HepG2 (cell line): ENCODE measurements around the gene HHATL. TPM values are rescaled to one million over a fixed set of nuclear protein-coding genes. Genes with fewer than 3 reads are reported as not detected.

Experiments
- KLF15 ChIP-seq: sonication (generic); formaldehyde crosslinking; IDR thresholded peaks from 2 replicates; pipeline ENCODE4 v1.8.1; 2023; ENCODE audit warnings: borderline replicate concordance, mild to moderate bottlenecking, inconsistent platforms, missing genetic modification reagents, mixed read lengths
- NR1H2 ChIP-seq: sonication (generic); formaldehyde crosslinking; IDR thresholded peaks from 2 replicates; pipeline ENCODE4 v1.8.1; 2022; ENCODE audit warnings: low read depth, missing genetic modification reagents, borderline replicate concordance
- RBM22 ChIP-seq: fragments of 200-400 bp; formaldehyde crosslinking; optimal IDR thresholded peaks from 2 replicates; pipeline ENCODE3; 2017; ENCODE audit warnings: mild to moderate bottlenecking, low read length, moderate library complexity
- RFX5 ChIP-seq: IDR thresholded peaks from 2 replicates; pipeline ENCODE4 v1.6.1; 2011; ENCODE audit warnings: low read depth, low read length, improper control_type of control experiment
- RNF2 ChIP-seq: fragments of 450-650 bp; conservative IDR thresholded peaks from 2 replicates; pipeline ENCODE4 v1.6.1; 2016; ENCODE audit warnings: low read depth
- SIN3B ChIP-seq: fragments of 150-350 bp; IDR thresholded peaks from 2 replicates; pipeline ENCODE4 v1.6.1; 2014; ENCODE audit warnings: low read length
- SMAD1 ChIP-seq: sonication (generic); formaldehyde crosslinking; IDR thresholded peaks from 2 replicates; pipeline ENCODE4 v1.4.0; 2020; ENCODE audit warnings: missing genetic modification reagents, low read depth, mild to moderate bottlenecking, borderline replicate concordance
- SOX13 ChIP-seq, 3 experiments: fragments of 450-650 bp in 1 of 3; sonication (generic) in 1 of 3; formaldehyde crosslinking in 1 of 3; IDR thresholded peaks in 2 of 3; conservative IDR thresholded peaks in 1 of 3; 2 replicates each; pipeline versions ENCODE4 v1.5.0 to v1.6.1; 2016 to 2020; ENCODE audit warnings: antibody characterized with exemption in 1 of 3, mild to moderate bottlenecking in 1 of 3, missing compliant biosample characterization in 1 of 3, missing genetic modification reagents in 1 of 3, moderate library complexity in 1 of 3
- SP140L ChIP-seq: sonication (generic); formaldehyde crosslinking; IDR thresholded peaks from 2 replicates; pipeline ENCODE4 v1.4.0; 2020; ENCODE audit warnings: missing genetic modification reagents, borderline replicate concordance
- STAT5B ChIP-seq: sonication (generic); formaldehyde crosslinking; IDR thresholded peaks from 2 replicates; pipeline ENCODE4 v1.4.0; 2020; ENCODE audit warnings: missing genetic modification reagents
- SUZ12 ChIP-seq: fragments of 150-350 bp; IDR thresholded peaks from 2 replicates; pipeline ENCODE4 v1.6.1; 2014; ENCODE audit warnings: low read depth, low read length
- TAF1 ChIP-seq: sonication (generic); formaldehyde crosslinking; IDR thresholded peaks from 2 replicates; pipeline ENCODE4 v1.4.0; 2020; ENCODE audit warnings: missing genetic modification reagents
- ZFP36L2 ChIP-seq: sonication (generic); formaldehyde crosslinking; IDR thresholded peaks from 2 replicates; pipeline ENCODE4 v1.4.0; 2020; ENCODE audit warnings: missing genetic modification reagents
- ZNF232 ChIP-seq: sonication (generic); formaldehyde crosslinking; IDR thresholded peaks from 2 replicates; pipeline ENCODE4 v1.4.0; 2020; ENCODE audit warnings: missing genetic modification reagents, borderline replicate concordance
- ZNF260 ChIP-seq: sonication (generic); formaldehyde crosslinking; IDR thresholded peaks from 2 replicates; pipeline ENCODE4 v1.4.0; 2020; ENCODE audit warnings: missing genetic modification reagents, low read depth, mild to moderate bottlenecking, borderline replicate concordance
- ZNF44 ChIP-seq: sonication (generic); formaldehyde crosslinking; IDR thresholded peaks from 2 replicates; pipeline ENCODE4 v1.5.1; 2020; ENCODE audit warnings: mild to moderate bottlenecking, missing genetic modification reagents
- ZNF550 ChIP-seq: sonication (generic); formaldehyde crosslinking; IDR thresholded peaks from 2 replicates; pipeline ENCODE4 v1.4.0; 2020; ENCODE audit warnings: mild to moderate bottlenecking, missing genetic modification reagents, borderline replicate concordance
- ZNF577 ChIP-seq: sonication (generic); formaldehyde crosslinking; IDR thresholded peaks from 2 replicates; pipeline ENCODE4 v1.4.0; 2020; ENCODE audit warnings: mild to moderate bottlenecking, low read depth, missing genetic modification reagents, borderline replicate concordance
- ZNF629 ChIP-seq: sonication (generic); formaldehyde crosslinking; conservative IDR thresholded peaks from 2 replicates; pipeline ENCODE4 v1.5.0; 2020; ENCODE audit warnings: missing genetic modification reagents
- ZNF768 ChIP-seq: sonication (generic); formaldehyde crosslinking; IDR thresholded peaks from 2 replicates; pipeline ENCODE4 v1.4.0; 2020; ENCODE audit warnings: missing genetic modification reagents
- polyA plus RNA-seq, 8 experiments: library from polyadenylated mRNA; depleted of rRNA in 3 of 8; stranded (reverse) in 7 of 8; unstranded in 1 of 8; fragments of >200 nt; fragmentation: Illumina TruSeq in 4 of 8; extraction: Trizol in 4 of 8; gene quantifications; 2 replicates each; pipeline versions ENCODE4 v1.2.1 to v1.2.3, GENCODE V29; 2011 to 2016; ENCODE audit warnings: low read depth in 4 of 8, missing spikeins in 1 of 8, mixed read lengths in 1 of 8; ENCODE audit not compliant: insufficient read depth in 1 of 8
- total RNA-seq, 5 experiments: library from RNA; depleted of rRNA; stranded (reverse); fragments of >200 nt; fragmentation: Illumina TruSeq; extraction: Trizol; gene quantifications; 2 replicates each; pipeline ENCODE4 v1.2.3, GENCODE V29; 2016; ENCODE audit warnings: low read depth in 1 of 5
- TF ChIP-seq, protein P1 (sequence below): sonication (generic); formaldehyde crosslinking; conservative IDR thresholded peaks from 2 replicates; pipeline ENCODE4 v1.8.0; 2022; ENCODE audit warnings: low read depth, missing genetic modification reagents
- TF ChIP-seq, protein P2 (sequence below): sonication (generic); formaldehyde crosslinking; IDR thresholded peaks from 2 replicates; pipeline ENCODE4 v1.9.0; 2021; ENCODE audit warnings: missing genetic modification reagents, mild to moderate bottlenecking, borderline replicate concordance
- TF ChIP-seq, protein P3 (sequence below): sonication (generic); formaldehyde crosslinking; IDR thresholded peaks from 2 replicates; pipeline ENCODE4 v1.8.0; 2022; ENCODE audit warnings: missing genetic modification reagents, low read depth, mild to moderate bottlenecking, borderline replicate concordance
- TF ChIP-seq, protein P4 (sequence below): IDR thresholded peaks from 2 replicates; pipeline ENCODE4 v1.6.1; 2016; ENCODE audit warnings: low read depth
- TF ChIP-seq, protein P5 (sequence below): sonication (generic); formaldehyde crosslinking; IDR thresholded peaks from 2 replicates; pipeline ENCODE4 v1.4.0; 2020; ENCODE audit warnings: mild to moderate bottlenecking, missing genetic modification reagents

HHATL gene
- total and polyA plus RNA-seq, 2 of the 13 experiments (the other 11 are each of a cell fraction or from before 2014, with no cell fraction given) = 0.26 TPM; not detected in 1

DNA sequence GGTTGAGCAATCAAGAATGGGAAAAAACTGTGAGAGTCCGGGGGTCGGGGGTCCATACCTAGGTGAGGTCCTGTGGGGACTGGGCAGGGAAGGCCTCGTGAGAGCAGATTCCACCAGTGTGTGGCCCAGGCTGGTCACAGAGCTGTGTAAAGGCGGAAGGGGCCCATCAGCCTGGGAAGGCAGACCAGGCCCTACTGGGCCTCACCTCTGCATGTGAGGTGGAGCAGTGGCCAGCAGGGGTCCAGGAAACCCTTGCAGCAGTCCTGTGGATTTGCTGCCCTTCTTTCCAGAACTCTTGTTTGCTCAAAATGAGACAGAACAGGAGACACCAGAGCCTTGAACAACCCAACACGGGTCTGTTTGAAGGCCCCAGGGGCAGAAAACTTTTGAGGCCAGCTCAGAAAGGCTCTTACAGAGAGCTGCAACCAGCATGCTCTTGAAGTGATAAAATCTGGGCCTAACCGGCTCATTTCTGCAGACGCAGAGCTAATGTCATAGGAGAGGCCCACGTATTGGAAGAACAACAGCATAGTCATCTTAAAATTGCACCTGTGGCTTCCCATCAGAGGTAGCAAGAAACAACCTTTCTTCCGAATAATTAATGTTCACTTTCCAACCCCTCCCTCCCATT, 30.3 kb upstream of the HHATL start (continued):
- TF ChIP-seq, protein P1, sequence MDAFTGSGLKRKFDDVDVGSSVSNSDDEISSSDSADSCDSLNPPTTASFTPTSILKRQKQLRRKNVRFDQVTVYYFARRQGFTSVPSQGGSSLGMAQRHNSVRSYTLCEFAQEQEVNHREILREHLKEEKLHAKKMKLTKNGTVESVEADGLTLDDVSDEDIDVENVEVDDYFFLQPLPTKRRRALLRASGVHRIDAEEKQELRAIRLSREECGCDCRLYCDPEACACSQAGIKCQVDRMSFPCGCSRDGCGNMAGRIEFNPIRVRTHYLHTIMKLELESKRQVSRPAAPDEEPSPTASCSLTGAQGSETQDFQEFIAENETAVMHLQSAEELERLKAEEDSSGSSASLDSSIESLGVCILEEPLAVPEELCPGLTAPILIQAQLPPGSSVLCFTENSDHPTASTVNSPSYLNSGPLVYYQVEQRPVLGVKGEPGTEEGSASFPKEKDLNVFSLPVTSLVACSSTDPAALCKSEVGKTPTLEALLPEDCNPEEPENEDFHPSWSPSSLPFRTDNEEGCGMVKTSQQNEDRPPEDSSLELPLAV = no peak
- TF ChIP-seq NR1H2 (CRISPR knock-in tag) (no peak), RNF2 (no peak), SOX13 (IDR thresholded peaks at IDR 0.05) (no peak), SOX13 (CRISPR knock-in tag; conservative IDR thresholded peaks at IDR 0.05 in 1 of 2, IDR thresholded peaks at IDR 0.05 in 1 of 2) (peak in 1 of 2 experiments; percentile 37; a peak in 2 of 4 replicates), RBM22 (no peak), ZNF550 (CRISPR knock-in tag) (no peak), TAF1 (CRISPR knock-in tag) (no peak), SUZ12 (no peak), ZFP36L2 (CRISPR knock-in tag) (no peak), ZNF44 (CRISPR knock-in tag) (no peak), STAT5B (CRISPR knock-in tag) (no peak), ZNF577 (no peak), KLF15 (CRISPR knock-in tag) (no peak), SMAD1 (CRISPR knock-in tag) (no peak), SP140L (CRISPR knock-in tag) (no peak), ZNF629 (CRISPR knock-in tag) (no peak), ZNF260 (CRISPR knock-in tag) (no peak), RFX5 (no peak), SIN3B (no peak), ZNF232 (CRISPR knock-in tag) (no peak), ZNF768 (peak; percentile 55; the same call in 1 of the 2 replicates)
- TF ChIP-seq, protein P2, sequence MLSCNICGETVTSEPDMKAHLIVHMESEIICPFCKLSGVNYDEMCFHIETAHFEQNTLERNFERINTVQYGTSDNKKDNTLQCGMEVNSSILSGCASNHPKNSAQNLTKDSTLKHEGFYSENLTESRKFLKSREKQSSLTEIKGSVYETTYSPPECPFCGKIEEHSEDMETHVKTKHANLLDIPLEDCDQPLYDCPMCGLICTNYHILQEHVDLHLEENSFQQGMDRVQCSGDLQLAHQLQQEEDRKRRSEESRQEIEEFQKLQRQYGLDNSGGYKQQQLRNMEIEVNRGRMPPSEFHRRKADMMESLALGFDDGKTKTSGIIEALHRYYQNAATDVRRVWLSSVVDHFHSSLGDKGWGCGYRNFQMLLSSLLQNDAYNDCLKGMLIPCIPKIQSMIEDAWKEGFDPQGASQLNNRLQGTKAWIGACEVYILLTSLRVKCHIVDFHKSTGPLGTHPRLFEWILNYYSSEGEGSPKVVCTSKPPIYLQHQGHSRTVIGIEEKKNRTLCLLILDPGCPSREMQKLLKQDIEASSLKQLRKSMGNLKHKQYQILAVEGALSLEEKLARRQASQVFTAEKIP = no peak
- TF ChIP-seq, protein P3, sequence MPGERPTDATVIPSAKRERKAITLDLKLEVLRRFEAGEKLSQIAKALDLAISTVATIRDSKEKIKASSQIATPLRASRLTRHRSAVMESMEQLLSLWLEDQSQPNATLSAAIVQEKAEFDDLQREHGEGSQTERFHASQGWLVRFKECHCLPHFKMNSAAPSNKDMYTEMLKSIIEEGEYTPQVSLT (CRISPR knock-in tag) = no peak
- TF ChIP-seq, protein P4, sequence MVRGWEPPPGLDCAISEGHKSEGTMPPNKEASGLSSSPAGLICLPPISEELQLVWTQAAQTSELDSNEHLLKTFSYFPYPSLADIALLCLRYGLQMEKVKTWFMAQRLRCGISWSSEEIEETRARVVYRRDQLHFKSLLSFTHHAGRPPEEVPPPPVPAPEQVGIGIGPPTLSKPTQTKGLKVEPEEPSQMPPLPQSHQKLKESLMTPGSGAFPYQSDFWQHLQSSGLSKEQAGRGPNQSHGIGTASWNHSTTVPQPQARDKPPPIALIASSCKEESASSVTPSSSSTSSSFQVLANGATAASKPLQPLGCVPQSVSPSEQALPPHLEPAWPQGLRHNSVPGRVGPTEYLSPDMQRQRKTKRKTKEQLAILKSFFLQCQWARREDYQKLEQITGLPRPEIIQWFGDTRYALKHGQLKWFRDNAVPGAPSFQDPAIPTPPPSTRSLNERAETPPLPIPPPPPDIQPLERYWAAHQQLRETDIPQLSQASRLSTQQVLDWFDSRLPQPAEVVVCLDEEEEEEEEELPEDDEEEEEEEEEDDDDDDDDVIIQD (CRISPR knock-in tag) = no peak
- TF ChIP-seq, protein P5, sequence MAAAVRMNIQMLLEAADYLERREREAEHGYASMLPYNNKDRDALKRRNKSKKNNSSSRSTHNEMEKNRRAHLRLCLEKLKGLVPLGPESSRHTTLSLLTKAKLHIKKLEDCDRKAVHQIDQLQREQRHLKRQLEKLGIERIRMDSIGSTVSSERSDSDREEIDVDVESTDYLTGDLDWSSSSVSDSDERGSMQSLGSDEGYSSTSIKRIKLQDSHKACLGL (CRISPR knock-in tag) = 0 out of 2 replicates have a peak, but pooled peaks have one; percentile 13
